RWPE1 (cell line): ENCODE measurements around the gene ACER3.
"Not testable (repeated sequence)": the region's sequence is repeated elsewhere in the genome, so short reads cannot be mapped to it uniquely, and the experiment has no call there.

Experiments
- CTCF ChIA-PET: fragments of 350-600 bp; sonication (Branson Sonifier 250); formaldehyde crosslinking; extraction: SDS; loops from one replicate; lab custom pipeline; 2021; lab: Yijun Ruan, JAX
- POLR2A ChIA-PET: fragments of 400-600 bp; formaldehyde crosslinking; extraction: SDS; loops from one replicate; lab custom pipeline; 2020; ENCODE audit warnings: antibody characterized with exemption; ENCODE audit not compliant: low non-redundant PET; lab: Yijun Ruan, JAX
- DNase-seq: peaks from one replicate; pipeline ENCODE4 v3.0.0; 2012; ENCODE audit warnings: low spot score
- H3K27ac ChIP-seq: fragments of 450-650 bp; 2 replicates; pipeline ENCODE4 v1.5.1; 2017
- CTCF ChIP-seq: fragments of 450-650 bp; conservative IDR thresholded peaks from 2 replicates; pipeline ENCODE4 v1.5.1; 2017; ENCODE audit warnings: low read depth, mild to moderate bottlenecking

ACER3 gene

GRCh38 chr11:77042111-77042726 is 181.5 kb downstream of the ACER3 start:
- CTCF ChIA-PET = interaction anchor here (0.5 kb wide), 1 partner anchor 13 kb away, joined by 3 read pairs; no protein-coding TSS in a partner anchor
- H3K27ac ChIP-seq = no peak overlapping the region
- TF ChIP-seq CTCF = no peak
- POLR2A ChIA-PET = no interaction called here
- DNase-seq = no peak

- ChIA-PET POLR2A (no interaction called here), CTCF (interaction anchor here (0.8 kb wide), 1 partner anchor 124 kb away, joined by 3 read pairs; no protein-coding TSS in a partner anchor)
- H3K27ac ChIP-seq = no peak overlapping the region
- TF ChIP-seq CTCF = no peak
- no peak for DNase-seq
These were observed 183.6 kb downstream of the ACER3 start for GRCh38 chr11:77044356-77044755.

- no peak for TF ChIP-seq CTCF
- ChIA-PET CTCF (interaction anchor here (0.6 to 1.5 kb wide), 4 partner anchors 7 to 127 kb away, joined by 3 to 5 read pairs (median 3); no protein-coding TSS in a partner anchor), POLR2A (no interaction called here)
These were observed 184.2 kb downstream of the ACER3 start for GRCh38 chr11:77044886-77045285.

GRCh38 chr11:77046060-77046501 is 185.4 kb downstream of the ACER3 start:
- no peak overlapping the region for H3K27ac ChIP-seq
- DNase-seq = peak; percentile 55
- POLR2A ChIA-PET = no interaction called here
- CTCF ChIA-PET = interaction anchor here (0.6 to 1.5 kb wide), 4 partner anchors 10 to 222 kb away, joined by 3 to 5 read pairs (median 4); no protein-coding TSS in a partner anchor
- peak; percentile 75 for TF ChIP-seq CTCF

More at GRCh38 chr11:77044886-77045285, 184.2 kb downstream of the ACER3 start:
- no peak overlapping the region for H3K27ac ChIP-seq
- DNase-seq = no peak

GRCh38 chr11:77047007-77047927 is 186.5 kb downstream of the ACER3 start:
- peak; percentile 49 for TF ChIP-seq CTCF
- H3K27ac ChIP-seq = no peak overlapping the region
- peak; percentile 73 for DNase-seq
- ChIA-PET POLR2A (no interaction called here), CTCF (interaction anchor here (0.6 to 2.9 kb wide), 26 partner anchors 8 to 934 kb away, joined by 3 to 22 read pairs (median 4); partner anchors contain the start of gene LRRC32)

- CTCF ChIA-PET = interaction anchor here (0.6 to 2.9 kb wide), 14 partner anchors 9 to 431 kb away, joined by 3 to 22 read pairs (median 4); no protein-coding TSS in a partner anchor
- H3K27ac ChIP-seq, POLR2A ChIA-PET, DNase-seq: not testable (repeated sequence)
These were observed 187.3 kb downstream of the ACER3 start for GRCh38 chr11:77047928-77048446.
